LNCAP (cell line): ENCODE data around the gene CXXC1.

ENCODE experiments used
- TF ChIP-seq, protein P1 (sequence below): fragments of 450-650 bp; IDR thresholded peaks from 2 replicates; pipeline ENCODE4 v1.5.1; 2017; ENCODE audit warnings: mild to moderate bottlenecking

CXXC1 gene

DNA sequence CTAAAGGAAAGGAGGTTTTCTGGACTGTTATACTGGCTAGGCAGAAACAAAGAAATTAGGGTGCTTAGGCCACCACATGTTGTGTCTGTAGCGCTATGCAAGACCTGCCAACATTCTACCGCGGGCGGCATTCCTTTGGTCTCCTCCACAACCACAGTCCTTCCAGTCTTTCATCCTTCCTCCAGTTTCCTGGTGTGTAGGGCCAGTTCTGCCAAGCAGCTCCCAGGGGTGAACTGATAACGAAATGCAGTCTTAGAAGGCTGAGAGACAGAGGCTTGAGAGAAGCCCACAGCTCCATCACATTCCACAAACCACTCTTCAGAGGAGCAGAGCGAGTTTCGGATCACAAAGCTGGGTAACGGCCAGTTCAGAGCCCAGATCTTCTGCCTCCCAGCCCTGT lies 19.5 kb upstream of the CXXC1 start:
- TF ChIP-seq, protein P1, sequence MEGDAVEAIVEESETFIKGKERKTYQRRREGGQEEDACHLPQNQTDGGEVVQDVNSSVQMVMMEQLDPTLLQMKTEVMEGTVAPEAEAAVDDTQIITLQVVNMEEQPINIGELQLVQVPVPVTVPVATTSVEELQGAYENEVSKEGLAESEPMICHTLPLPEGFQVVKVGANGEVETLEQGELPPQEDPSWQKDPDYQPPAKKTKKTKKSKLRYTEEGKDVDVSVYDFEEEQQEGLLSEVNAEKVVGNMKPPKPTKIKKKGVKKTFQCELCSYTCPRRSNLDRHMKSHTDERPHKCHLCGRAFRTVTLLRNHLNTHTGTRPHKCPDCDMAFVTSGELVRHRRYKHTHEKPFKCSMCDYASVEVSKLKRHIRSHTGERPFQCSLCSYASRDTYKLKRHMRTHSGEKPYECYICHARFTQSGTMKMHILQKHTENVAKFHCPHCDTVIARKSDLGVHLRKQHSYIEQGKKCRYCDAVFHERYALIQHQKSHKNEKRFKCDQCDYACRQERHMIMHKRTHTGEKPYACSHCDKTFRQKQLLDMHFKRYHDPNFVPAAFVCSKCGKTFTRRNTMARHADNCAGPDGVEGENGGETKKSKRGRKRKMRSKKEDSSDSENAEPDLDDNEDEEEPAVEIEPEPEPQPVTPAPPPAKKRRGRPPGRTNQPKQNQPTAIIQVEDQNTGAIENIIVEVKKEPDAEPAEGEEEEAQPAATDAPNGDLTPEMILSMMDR, result no peak

DNA sequence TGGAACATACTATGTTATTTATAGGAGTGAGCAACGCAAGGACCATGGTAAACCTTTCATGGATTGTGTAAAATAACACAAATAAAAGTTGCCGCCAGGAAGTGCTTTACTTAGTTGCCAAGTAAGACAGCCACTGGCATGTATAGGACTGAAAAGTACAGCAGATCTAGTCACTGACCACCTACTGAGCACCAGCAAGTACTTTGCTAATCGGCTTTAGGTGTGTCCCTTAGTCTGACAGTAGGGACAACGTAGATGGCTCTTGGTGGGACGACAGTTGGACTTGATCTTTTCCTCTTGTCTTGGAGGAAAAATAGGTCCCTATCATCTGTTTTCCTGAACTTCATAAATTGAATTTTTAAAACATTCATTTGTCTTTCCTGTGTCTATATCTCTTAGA lies 13.6 kb upstream of the CXXC1 start:
- TF ChIP-seq, protein P1, result no peak

DNA sequence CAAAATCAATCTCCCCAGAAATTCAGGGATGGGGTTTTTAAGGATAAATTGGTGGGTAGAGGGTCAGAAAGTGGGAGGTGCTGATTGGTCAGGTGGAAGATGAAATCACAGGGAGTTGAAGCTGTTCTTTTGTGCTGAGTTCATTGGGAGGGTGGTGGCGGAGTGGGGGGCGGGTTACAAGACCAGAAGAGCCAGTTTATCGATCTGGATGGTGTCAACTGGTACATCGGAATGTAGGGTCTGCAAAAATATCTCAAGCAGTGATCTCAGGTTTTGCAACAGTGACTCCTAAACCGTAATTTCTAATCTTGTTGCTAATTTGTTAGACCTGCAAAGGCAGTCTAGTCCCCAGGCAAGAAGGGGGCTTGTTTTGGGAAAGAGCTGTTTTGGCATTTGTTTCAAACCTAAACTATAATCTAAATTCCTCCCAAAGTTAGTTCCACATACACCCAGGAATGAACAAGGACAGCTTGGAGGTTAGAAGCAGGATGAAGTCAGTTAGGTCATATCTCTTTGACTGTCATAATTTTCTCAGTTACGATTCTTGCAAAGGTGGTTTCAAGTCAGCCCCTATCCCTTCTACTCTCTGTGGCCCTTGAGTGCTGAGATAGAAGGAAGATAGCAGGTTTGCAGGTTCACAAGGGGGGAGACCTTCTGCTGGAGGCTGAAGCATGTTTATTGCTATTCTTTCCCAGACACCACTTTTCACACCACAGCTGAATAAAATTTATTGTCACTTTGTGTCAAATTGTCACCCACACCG lies 12.3 kb upstream of the CXXC1 start:
- TF ChIP-seq, protein P1, result no peak

DNA sequence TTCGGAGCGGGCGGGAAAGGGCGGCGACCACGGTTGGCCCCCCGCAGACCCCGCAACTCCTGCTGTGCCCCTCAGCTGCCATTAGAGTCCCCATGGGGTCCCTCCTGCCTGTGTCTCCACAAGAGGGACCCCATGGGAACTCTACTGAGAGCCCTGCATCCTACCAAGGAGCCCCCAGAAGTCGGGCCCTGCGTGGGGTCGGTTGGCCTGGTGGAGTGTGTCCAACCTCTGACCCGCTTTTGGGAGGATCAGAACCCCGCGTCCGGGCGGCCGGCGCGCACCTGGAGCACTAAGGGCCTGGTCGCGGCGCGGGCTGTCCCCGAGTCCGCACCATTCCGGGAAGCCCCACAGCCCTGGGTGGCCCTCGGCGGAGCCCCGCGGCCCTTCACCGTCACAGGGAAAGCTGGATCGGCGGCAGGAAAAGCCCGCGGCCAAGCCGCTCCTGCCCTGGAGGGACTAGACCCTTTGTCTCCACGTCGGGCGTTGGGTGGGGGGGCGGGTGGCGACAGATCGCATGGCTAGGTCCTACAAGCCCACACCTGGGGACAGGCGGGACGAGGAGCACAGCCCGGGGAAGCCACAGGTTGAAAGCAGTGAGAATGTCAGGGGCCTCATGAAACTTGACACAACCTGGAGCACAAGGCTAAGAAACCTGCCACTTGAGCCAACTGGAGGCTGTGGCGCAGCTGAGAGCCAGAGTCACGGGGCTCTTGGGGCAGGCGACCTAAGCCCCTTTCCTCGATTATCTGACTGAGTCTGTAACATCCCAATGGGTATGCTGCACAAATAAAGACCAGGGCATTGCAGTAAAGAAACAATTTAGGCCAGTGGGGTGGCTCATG lies 11.2 kb upstream of the CXXC1 start:
- TF ChIP-seq, protein P1, result no peak

DNA sequence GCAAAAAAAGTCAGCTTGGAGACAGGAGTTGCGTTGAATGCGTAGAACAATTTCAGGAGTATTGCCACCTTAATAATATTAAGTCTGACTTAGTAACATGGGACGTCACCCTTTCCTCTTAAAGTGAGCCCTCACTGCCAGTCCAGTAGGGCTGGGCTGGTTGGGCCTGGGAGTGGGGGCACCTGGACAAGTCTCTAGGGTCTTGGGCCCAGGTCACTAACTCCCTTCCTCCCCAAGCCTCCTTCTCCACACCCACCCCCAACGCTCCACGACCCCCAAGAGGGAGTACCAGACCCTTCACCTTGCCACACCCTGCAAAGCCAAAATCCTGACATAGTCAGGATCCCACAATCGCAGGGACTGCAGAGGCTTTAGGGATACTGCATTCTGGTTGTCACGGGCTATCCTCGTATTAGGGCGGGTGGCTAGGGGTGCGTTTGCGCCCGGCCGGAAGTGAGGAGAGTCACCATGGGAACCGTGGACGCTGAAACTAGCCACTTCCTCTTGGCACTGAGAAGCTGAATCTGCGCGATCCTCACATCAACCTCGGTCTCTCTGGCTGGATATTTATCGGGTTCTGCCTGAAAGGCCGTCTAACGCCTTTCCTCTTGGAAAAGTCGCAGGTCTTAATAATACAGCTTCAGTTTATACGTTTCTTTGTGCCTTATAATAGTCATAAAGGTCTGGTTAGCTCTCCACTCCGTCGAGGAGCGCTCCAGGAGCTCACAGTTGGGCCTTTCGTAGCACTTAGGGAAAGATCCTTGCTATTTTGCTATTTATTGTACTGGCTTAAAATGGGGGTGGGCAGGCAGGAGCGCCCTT lies 10.3 kb upstream of the CXXC1 start:
- TF ChIP-seq, protein P1, result no peak

DNA sequence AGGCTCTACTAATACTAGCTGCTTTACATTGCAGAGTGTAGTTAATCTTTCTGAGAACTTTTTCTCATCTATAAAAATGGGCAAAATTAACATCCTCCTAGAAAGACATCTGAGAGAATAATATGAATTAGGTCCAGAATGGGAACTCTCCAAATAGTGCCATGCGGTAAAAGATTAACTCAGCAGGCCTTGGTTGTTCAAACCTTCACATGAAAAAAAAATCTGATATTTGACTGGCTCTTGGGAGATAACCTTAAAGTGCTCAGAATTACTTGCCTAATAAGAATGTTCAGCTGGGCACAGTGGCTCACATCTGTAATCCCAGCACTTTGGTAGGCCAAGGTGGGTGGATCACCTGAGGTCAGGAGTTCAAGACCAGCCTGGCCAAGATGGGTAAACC lies 5.5 kb upstream of the CXXC1 start:
- TF ChIP-seq, protein P1, result no peak

DNA sequence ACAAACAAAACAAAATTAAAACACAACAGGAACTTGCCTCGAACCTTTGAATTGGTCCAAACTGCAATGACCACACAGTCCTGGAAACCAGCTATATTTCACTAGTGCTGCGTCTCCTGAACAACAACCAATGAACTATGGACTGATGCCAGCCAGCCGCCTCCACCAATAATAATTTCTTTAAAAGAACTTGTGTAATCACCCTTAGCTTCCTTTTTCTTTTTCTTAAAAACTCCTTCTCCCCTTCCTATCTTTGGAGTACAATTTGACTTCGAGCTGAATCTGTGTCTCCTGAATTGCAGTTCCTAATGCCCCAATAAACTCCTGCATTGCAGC lies 1.6 kb upstream of the CXXC1 start:
- TF ChIP-seq, protein P1, result no peak
